ENCODE results near the gene SYTL5.

DNA sequence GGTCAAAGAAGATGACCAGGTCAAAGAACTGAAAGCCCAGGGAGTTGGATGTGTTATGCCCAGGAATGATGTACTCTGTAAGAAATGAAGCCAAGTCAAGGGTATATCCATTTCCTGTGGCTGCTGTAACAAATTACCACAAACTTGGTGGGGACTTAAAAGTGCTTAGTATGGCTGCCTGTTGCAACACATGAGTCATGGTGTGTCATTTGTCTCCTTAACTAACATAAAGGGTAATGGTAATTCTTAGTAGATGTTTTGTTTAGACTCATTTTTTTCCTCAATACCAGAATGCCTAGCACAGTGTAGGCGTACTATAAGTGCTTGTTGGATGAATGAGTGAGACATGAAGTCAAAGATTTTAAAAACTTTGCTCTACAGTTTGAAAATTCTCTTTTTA lies 45.7 kb downstream of the SYTL5 start:
- TF ChIP-seq, protein P1, sequence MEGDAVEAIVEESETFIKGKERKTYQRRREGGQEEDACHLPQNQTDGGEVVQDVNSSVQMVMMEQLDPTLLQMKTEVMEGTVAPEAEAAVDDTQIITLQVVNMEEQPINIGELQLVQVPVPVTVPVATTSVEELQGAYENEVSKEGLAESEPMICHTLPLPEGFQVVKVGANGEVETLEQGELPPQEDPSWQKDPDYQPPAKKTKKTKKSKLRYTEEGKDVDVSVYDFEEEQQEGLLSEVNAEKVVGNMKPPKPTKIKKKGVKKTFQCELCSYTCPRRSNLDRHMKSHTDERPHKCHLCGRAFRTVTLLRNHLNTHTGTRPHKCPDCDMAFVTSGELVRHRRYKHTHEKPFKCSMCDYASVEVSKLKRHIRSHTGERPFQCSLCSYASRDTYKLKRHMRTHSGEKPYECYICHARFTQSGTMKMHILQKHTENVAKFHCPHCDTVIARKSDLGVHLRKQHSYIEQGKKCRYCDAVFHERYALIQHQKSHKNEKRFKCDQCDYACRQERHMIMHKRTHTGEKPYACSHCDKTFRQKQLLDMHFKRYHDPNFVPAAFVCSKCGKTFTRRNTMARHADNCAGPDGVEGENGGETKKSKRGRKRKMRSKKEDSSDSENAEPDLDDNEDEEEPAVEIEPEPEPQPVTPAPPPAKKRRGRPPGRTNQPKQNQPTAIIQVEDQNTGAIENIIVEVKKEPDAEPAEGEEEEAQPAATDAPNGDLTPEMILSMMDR (IDR thresholded peaks at IDR 0.05; ENCODE audit: insufficient read depth, low read length) = no peak
- TF ChIP-seq, protein P2, sequence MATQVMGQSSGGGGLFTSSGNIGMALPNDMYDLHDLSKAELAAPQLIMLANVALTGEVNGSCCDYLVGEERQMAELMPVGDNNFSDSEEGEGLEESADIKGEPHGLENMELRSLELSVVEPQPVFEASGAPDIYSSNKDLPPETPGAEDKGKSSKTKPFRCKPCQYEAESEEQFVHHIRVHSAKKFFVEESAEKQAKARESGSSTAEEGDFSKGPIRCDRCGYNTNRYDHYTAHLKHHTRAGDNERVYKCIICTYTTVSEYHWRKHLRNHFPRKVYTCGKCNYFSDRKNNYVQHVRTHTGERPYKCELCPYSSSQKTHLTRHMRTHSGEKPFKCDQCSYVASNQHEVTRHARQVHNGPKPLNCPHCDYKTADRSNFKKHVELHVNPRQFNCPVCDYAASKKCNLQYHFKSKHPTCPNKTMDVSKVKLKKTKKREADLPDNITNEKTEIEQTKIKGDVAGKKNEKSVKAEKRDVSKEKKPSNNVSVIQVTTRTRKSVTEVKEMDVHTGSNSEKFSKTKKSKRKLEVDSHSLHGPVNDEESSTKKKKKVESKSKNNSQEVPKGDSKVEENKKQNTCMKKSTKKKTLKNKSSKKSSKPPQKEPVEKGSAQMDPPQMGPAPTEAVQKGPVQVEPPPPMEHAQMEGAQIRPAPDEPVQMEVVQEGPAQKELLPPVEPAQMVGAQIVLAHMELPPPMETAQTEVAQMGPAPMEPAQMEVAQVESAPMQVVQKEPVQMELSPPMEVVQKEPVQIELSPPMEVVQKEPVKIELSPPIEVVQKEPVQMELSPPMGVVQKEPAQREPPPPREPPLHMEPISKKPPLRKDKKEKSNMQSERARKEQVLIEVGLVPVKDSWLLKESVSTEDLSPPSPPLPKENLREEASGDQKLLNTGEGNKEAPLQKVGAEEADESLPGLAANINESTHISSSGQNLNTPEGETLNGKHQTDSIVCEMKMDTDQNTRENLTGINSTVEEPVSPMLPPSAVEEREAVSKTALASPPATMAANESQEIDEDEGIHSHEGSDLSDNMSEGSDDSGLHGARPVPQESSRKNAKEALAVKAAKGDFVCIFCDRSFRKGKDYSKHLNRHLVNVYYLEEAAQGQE (IDR thresholded peaks at IDR 0.05; ENCODE audit: insufficient replicate concordance, low read depth) = no peak
- TF ChIP-seq POLR2AphosphoS5 (IDR thresholded peaks at IDR 0.05; ENCODE audit: low read depth) (no peak), GABPA (IDR thresholded peaks at IDR 0.05; ENCODE audit: low read depth) (no peak)

All from HL-60 (cell line).